Dendritic cell treated with granulocyte-macrophage colony-stimulating factor and Interleukin-4, amounts not matched to agents 40 ng/mL and 50 ng/mL, for 4 days (primary cell): ENCODE data around the gene TPRKB.
"Not testable (repeated sequence)": the region's sequence is repeated elsewhere in the genome, so short reads cannot be mapped to it uniquely, and the experiment has no call there.

Experiments used
- H3K27ac Mint-ChIP-seq: one replicate; pipeline ENCODE4 v1.8.0; 2022; ENCODE audit warnings: mild to moderate bottlenecking, mixed read lengths
- H3K27me3 Mint-ChIP-seq: one replicate; pipeline ENCODE4 v1.8.0; 2022; ENCODE audit warnings: mild to moderate bottlenecking, mixed read lengths
- H3K36me3 Mint-ChIP-seq: one replicate; pipeline ENCODE4 v1.8.0; 2022; ENCODE audit warnings: low read depth, mixed read lengths
- H3K4me1 Mint-ChIP-seq: one replicate; pipeline ENCODE4 v1.8.0; 2022; ENCODE audit warnings: low read depth, mixed read lengths
- H3K4me3 Mint-ChIP-seq: one replicate; pipeline ENCODE4 v1.8.0; 2022; ENCODE audit warnings: mild to moderate bottlenecking, moderate library complexity, mixed read lengths
- H3K9me3 Mint-ChIP-seq: one replicate; pipeline ENCODE4 v1.8.0; 2022; ENCODE audit warnings: mixed read lengths
- intact Hi-C: fragments of 100-400 bp; cut with micrococcal nuclease; formaldehyde crosslinking; loops from one replicate; pipeline ENCODE4 v1.15.0; 2022

Gene TPRKB

DNA sequence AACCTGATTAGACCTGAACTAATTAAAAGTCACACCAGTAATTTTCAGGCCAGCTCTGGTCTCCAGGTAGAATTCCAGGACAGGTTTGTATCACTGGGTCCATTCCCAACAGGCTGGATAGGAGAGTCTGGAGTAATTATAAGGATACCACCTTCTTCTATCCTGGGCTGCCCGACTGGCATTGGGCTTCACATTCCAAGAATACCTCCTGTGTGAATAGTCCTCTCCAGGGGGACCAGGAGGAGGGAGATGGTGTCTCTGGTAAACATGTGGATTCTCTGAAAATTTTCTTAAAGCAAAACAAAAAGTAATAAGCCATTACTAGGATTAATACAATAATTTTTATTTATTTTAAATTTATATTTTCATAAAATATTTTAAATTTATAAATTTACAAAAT is 25.4 kb upstream of the TPRKB start:
- peaks cover 96% of the 10 kb centered on the region for H3K36me3 Mint-ChIP-seq
- intact Hi-C loops, result no loop called here

DNA sequence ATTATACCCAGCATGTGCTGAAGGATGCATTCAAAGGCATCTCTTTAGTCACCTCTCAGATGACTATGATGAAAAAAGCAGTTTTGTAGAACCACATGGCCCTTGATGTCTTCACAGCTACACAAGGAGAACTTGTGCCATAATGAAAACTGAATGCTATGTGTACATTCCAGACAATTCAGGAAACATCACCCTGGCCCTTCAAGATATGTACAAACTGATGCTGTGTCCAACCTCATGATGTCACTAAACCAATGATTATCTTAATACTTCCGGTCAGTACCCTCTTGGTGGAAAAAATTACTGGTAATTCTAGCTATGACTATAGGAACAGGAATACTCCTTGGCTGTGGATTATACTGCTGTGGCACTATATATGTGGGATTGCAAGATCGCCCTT is 22.8 kb upstream of the TPRKB start:
- H3K4me1 Mint-ChIP-seq, result no peaks in the 10 kb centered on the region
- peaks cover under 1% of the 10 kb centered on the region for H3K9me3 Mint-ChIP-seq
- peaks cover 94% of the 10 kb centered on the region for H3K36me3 Mint-ChIP-seq
- H3K27me3 Mint-ChIP-seq, result no peaks in the 10 kb centered on the region
- intact Hi-C loops, result no loop called here
- H3K4me3 Mint-ChIP-seq, result no peak overlapping the region
- H3K27ac Mint-ChIP-seq, result no peak overlapping the region

More for the DNA sequence above, 25.4 kb upstream of the TPRKB start:
- Mint-ChIP-seq H3K4me3 (no peak overlapping the region), H3K27ac (no peak overlapping the region), H3K27me3 (no peaks in the 10 kb centered on the region), H3K4me1 (no peaks in the 10 kb centered on the region), H3K9me3 (no peaks in the 10 kb centered on the region)

DNA sequence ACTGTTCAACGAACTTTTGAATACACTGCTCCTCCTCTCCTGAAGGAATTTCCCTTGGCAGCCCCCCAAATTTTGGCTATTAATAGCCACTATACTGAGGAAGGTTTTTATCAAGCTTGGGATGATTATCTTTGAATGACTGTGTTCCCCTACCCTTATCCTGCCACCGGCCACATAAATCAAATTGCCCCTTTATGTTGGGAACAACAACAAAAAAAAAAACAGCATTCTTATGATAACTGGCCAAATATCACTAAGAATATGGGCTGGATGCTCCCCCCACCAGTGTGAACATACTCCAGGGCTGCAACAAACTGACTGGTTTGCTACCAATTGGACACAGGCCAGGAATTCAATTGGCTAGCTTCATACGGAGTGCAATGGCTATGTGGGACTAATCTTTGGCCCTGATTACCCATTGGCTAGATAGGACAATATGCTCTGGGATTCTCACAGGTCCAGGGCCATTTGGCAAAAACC is 22.2 kb upstream of the TPRKB start:
- Mint-ChIP-seq H3K36me3 (peaks cover 94% of the 10 kb centered on the region), H3K27ac (no peak overlapping the region), H3K27me3 (no peaks in the 10 kb centered on the region), H3K4me1 (no peaks in the 10 kb centered on the region), H3K9me3 (peaks cover 6% of the 10 kb centered on the region), H3K4me3 (no peak overlapping the region)
- intact Hi-C loops, result no loop called here

DNA sequence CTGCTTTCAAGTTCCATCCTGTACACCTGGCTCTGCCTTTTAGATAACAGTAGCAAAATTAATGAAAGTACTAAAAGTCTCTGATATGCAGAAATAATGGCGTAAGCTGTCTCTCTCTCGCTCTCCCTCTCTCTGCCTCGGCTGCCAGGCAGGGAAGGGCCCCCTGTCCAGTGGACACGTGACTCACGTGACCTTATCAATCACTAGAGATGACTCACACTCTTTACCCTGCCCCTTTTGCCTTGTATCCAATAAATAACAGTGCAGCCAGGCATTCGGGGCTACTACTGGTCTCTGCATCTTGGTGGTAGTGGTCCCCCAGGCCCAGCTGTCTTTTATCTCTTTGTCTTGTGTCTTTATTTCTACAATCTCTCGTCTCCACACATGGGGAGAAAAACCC is 17.2 kb upstream of the TPRKB start:
- H3K27ac Mint-ChIP-seq, H3K27me3 Mint-ChIP-seq, H3K4me1 Mint-ChIP-seq, H3K4me3 Mint-ChIP-seq, intact Hi-C loops: not testable (repeated sequence)
- H3K36me3 Mint-ChIP-seq, result peaks cover 91% of the 10 kb centered on the region
- H3K9me3 Mint-ChIP-seq, result peaks cover 10% of the 10 kb centered on the region

DNA sequence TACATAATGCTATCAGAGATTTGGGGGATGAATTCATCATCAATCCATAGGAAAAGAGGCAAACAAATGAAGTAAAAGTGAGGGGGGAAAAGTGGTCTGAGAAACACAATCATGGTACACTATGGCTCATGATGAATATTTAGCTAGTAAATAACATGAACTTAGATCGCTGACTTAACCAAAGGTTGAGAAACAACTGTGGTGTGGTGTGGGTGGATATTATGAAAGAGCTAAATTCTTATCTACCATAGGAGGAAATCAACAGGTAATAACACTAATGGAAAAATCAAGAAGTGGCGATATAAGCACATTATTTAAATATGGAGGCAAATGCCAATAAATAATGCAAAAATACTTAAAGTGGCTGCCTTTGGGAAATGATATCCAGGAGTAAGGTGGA is 12.2 kb upstream of the TPRKB start:
- no peaks in the 10 kb centered on the region for H3K4me1 Mint-ChIP-seq
- H3K4me3 Mint-ChIP-seq, result no peak overlapping the region
- intact Hi-C loops, result no loop called here
- no peak overlapping the region for H3K27ac Mint-ChIP-seq
- H3K27me3 Mint-ChIP-seq, result no peaks in the 10 kb centered on the region
- H3K9me3 Mint-ChIP-seq, result peaks cover 4% of the 10 kb centered on the region
- H3K36me3 Mint-ChIP-seq, result peaks cover 92% of the 10 kb centered on the region

DNA sequence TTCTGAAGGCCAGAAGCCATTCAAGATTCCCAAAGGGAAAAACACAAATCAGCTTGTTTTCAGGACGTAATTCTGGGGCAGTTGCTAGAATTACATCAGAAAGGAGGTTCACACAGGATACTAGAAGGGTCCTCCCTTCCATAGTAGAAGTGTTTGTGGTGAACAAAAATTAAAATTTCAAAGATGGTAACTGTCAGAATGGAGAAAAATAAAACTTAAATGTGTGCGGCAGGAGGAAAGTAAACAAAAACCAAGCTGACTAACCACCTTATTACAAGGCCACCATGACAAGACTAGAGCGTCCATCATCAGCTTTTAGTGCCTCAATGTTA is 9.7 kb upstream of the TPRKB start:
- H3K4me3 Mint-ChIP-seq, result no peak overlapping the region
- H3K36me3 Mint-ChIP-seq, result peaks cover 86% of the 10 kb centered on the region
- intact Hi-C loops, result no loop called here
- H3K4me1 Mint-ChIP-seq, result no peaks in the 10 kb centered on the region
- H3K27me3 Mint-ChIP-seq, result no peaks in the 10 kb centered on the region
- no peak overlapping the region for H3K27ac Mint-ChIP-seq
- H3K9me3 Mint-ChIP-seq, result no peaks in the 10 kb centered on the region

DNA sequence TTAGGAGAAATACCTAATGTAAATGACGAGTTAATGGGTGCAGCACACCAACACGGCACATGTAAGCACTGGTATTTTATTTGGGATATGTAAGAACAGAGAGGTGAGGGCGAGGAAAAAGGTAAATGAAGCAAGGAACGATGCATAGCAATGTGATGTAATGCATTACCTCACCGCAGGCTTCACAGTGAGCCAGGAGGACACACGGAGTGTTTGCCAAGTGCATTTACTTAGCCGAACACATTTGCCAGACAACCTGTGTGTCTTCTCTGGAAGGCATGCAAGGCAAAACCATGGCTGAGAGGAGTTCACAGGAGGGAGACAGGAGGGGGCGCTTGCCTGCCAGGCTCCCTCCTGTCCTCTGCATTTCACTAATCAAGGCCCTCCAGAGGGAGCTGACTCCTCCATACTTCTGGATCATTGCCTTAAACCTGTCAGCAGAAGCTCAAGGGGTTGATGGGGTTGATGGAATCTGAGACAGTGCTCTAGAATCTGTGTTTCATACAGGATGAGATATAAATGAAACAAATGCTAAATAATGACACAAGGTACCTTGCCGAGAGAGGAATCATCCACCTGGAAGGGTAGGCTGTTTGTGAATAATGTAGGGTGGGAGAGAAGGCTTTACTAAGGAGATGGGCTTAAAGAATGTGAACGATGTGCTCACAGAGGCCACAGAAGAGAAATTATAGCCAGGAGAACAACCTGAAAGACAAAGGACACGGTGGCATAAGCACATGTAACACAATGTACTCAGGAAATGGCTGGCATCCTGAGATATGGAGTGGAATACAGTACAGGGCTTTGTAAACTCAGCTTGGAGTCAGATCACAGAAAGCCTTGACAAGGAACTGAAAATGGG is 9.1 kb upstream of the TPRKB start:
- Mint-ChIP-seq H3K4me3 (no peak overlapping the region), H3K27me3 (no peaks in the 10 kb centered on the region), H3K36me3 (peaks cover 86% of the 10 kb centered on the region)

DNA sequence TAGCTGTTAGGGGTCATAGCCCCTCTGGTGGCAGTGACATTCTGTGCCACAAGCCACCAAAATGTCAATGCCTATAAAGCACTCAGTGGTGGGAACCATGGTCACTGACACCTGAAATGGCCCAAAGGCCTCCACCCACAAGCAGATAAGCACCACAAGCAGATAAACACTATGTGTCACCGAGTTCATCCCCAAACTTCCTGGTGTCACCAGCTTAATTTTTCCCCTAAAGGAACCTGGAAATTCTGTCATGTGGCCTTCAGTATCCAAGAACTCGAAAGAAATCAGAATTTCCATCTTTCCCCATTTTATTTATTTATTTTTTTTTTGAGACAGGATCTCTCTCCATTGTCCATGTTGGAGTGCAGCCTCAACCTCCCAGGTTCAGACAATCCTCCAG is 3.6 kb upstream of the TPRKB start:
- no peak overlapping the region for H3K27ac Mint-ChIP-seq
- peaks cover 2% of the 10 kb centered on the region for H3K27me3 Mint-ChIP-seq
- H3K36me3 Mint-ChIP-seq, result peaks cover 55% of the 10 kb centered on the region
- peaks cover 14% of the 10 kb centered on the region for H3K4me1 Mint-ChIP-seq
- H3K9me3 Mint-ChIP-seq, result peaks cover 7% of the 10 kb centered on the region
- intact Hi-C loops, result no loop called here
- no peak overlapping the region for H3K4me3 Mint-ChIP-seq

More for the DNA sequence above, 9.1 kb upstream of the TPRKB start:
- no peaks in the 10 kb centered on the region for H3K4me1 Mint-ChIP-seq
- no peaks in the 10 kb centered on the region for H3K9me3 Mint-ChIP-seq
- intact Hi-C loops, result no loop called here
- no peak overlapping the region for H3K27ac Mint-ChIP-seq

DNA sequence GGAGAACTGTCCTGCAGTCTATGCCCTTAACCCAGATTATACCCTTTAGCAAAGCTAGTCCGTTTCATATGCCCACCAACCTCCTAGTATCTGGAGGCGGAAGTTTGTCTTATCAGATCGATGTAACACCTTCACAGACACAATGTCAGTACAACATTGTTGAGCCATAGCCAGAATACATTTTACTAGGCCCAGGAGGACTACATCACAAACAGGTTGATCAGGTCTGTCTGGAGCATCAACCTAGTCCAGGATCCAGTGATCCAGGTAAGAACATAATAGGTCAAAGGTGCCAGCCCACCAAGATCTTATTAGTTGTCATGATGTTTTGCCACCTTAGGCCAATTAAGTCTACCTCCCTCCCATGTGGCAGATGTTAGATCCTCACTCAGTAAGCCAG is 2.0 kb upstream of the TPRKB start:
- intact Hi-C loops, result loop anchor here (5.0 to 10.0 kb wide), 2 partner anchors 37 to 54 kb away; no protein-coding TSS in a partner anchor
- H3K27me3 Mint-ChIP-seq, result peaks cover 2% of the 10 kb centered on the region
- H3K9me3 Mint-ChIP-seq, result peaks cover 7% of the 10 kb centered on the region
- no peak overlapping the region for H3K27ac Mint-ChIP-seq
- peaks cover 50% of the 10 kb centered on the region for H3K36me3 Mint-ChIP-seq
- no peak overlapping the region for H3K4me3 Mint-ChIP-seq
- peaks cover 14% of the 10 kb centered on the region for H3K4me1 Mint-ChIP-seq

DNA sequence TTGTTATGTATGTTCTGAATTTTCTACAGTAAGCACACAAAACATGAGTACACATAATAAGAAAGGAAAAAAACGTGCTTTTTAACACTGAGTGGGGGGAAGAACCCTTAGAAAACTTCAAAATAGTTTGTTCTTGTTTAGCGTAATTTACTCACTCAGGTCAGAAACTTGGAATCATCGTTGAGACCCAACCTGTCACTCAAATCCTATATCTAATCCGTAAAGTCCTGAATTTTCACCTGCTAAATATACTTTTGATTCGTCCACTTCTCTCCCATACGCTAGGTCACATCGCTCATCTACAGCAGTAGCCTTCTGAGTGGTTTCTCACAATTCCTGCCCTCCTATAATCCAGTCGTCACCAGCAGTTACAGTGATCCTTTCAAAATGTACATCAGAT is 767 bp downstream of the TPRKB start:
- peaks cover 57% of the 10 kb centered on the region for H3K36me3 Mint-ChIP-seq
- peak overlapping the region; percentile 83 for H3K27ac Mint-ChIP-seq
- peaks cover 2% of the 10 kb centered on the region for H3K27me3 Mint-ChIP-seq
- H3K4me3 Mint-ChIP-seq, result peak overlapping the region; percentile 86
- H3K9me3 Mint-ChIP-seq, result peaks cover 7% of the 10 kb centered on the region
- H3K4me1 Mint-ChIP-seq, result peaks cover 14% of the 10 kb centered on the region
- intact Hi-C loops, result loop anchor here (5.0 to 10.0 kb wide), 2 partner anchors 34 to 52 kb away; no protein-coding TSS in a partner anchor

DNA sequence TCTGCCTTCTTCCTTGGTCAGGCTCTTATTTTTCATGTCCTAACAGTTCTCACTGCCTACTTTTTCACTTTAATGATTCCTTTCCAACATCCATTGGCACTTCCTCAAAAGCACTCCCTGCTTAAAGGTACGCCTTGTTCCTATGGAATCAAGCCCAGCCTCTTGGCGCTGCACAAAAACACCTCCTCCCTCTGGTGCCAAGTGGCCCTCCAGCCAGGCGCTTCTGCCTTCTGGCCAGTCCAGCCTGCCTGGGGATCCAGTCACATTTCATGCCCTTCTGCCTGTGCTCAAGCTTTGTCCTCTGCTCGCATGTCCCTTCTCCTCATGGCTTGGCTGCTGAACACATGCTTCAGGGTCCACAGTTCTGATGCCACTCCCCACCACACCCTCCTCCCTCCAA is 6.3 kb downstream of the TPRKB start:
- Mint-ChIP-seq H3K9me3 (no peaks in the 10 kb centered on the region), H3K4me3 (no peak overlapping the region)

DNA sequence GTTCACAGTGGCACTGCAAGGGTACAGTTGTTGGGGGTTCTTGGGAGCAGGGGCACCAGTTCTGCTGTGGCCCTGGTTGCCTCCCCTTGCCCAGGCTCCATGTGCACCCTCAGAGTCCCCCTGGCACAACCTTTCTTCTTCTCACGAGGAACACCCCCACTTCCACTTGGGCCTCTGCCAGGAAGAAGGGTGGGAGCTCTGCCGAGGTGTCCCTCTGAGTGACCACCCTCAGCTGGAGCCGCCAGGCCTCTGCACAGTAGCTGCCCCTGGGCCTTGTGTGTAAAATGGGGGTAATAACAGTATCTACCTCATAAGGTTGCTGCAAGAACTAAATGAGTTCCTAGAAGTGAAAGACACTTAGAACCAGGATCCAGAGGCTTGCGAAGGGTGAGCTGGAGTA is 8.4 kb downstream of the TPRKB start:
- peaks cover 56% of the 10 kb centered on the region for H3K36me3 Mint-ChIP-seq
- intact Hi-C loops, result no loop called here
- H3K4me3 Mint-ChIP-seq, result no peak overlapping the region
- no peak overlapping the region for H3K27ac Mint-ChIP-seq
- H3K4me1 Mint-ChIP-seq, result peaks cover under 1% of the 10 kb centered on the region
- no peaks in the 10 kb centered on the region for H3K27me3 Mint-ChIP-seq
- no peaks in the 10 kb centered on the region for H3K9me3 Mint-ChIP-seq

More for the DNA sequence above, 6.3 kb downstream of the TPRKB start:
- intact Hi-C loops, result loop anchor here (10.0 kb wide), 1 partner anchor 46 kb away; no protein-coding TSS in a partner anchor
- H3K27ac Mint-ChIP-seq, result no peak overlapping the region
- H3K27me3 Mint-ChIP-seq, result no peaks in the 10 kb centered on the region
- H3K4me1 Mint-ChIP-seq, result no peaks in the 10 kb centered on the region
- H3K36me3 Mint-ChIP-seq, result peaks cover 70% of the 10 kb centered on the region

DNA sequence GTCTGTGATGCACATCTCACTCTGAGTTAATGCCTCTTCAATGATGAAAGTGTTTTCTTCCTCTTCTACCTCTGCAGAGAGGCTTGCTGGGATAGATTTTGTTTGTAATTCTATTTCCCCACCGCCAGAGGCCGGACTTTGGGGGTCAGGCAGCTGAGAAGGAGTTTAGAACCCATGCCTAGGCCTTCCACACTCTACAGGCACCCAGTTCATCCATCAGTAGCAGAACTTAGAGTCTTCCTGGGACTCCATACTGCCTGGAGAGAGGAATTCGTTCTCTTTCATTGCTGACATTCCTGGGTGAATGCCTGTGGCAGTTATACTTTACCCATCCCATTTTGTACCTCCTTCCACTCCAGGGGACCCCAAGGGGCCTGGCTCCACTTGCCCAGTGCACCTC is 9.1 kb downstream of the TPRKB start:
- Mint-ChIP-seq H3K4me3 (no peak overlapping the region), H3K27me3 (no peaks in the 10 kb centered on the region), H3K4me1 (peaks cover 7% of the 10 kb centered on the region), H3K27ac (no peak overlapping the region), H3K9me3 (no peaks in the 10 kb centered on the region), H3K36me3 (peaks cover 49% of the 10 kb centered on the region)
- intact Hi-C loops, result no loop called here

DNA sequence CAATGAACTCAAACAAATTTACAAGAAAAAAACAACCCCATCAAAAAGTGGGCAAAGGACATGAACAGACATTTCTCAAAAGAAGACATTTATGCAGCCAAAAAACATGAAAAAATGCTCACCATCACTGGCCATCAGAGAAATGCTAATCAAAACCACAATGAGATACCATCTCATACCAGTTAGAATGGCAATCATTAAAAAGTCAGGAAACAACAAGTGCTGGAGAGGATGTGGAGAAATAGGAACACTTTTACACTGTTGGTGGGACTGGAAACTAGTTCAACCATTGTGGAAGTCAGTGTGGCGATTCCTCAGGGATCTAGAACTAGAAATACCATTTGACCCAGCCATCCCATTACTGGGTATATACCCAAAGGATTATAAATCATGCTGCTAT is 10.5 kb downstream of the TPRKB start:
- H3K27ac Mint-ChIP-seq, H3K27me3 Mint-ChIP-seq, H3K9me3 Mint-ChIP-seq, H3K4me3 Mint-ChIP-seq, intact Hi-C loops: not testable (repeated sequence)
- H3K4me1 Mint-ChIP-seq, result peaks cover 19% of the 10 kb centered on the region
- peaks cover 36% of the 10 kb centered on the region for H3K36me3 Mint-ChIP-seq
